GM18505 (cell line): ENCODE data around the gene PRSS56.

Experiments used
- ATAC-seq: cut with Tn5 transposase; IDR thresholded peaks from one replicate; pipeline ENCODE4 v1.9.1; 2021; ENCODE audit not compliant: unreplicated experiment
- POLR2A ChIP-seq: IDR thresholded peaks from 4 replicates; pipeline ENCODE4 v1.6.1; 2011; ENCODE audit warnings: borderline replicate concordance; ENCODE audit not compliant: insufficient read depth, insufficient read length; ENCODE audit errors: extremely low read depth

Gene PRSS56

DNA sequence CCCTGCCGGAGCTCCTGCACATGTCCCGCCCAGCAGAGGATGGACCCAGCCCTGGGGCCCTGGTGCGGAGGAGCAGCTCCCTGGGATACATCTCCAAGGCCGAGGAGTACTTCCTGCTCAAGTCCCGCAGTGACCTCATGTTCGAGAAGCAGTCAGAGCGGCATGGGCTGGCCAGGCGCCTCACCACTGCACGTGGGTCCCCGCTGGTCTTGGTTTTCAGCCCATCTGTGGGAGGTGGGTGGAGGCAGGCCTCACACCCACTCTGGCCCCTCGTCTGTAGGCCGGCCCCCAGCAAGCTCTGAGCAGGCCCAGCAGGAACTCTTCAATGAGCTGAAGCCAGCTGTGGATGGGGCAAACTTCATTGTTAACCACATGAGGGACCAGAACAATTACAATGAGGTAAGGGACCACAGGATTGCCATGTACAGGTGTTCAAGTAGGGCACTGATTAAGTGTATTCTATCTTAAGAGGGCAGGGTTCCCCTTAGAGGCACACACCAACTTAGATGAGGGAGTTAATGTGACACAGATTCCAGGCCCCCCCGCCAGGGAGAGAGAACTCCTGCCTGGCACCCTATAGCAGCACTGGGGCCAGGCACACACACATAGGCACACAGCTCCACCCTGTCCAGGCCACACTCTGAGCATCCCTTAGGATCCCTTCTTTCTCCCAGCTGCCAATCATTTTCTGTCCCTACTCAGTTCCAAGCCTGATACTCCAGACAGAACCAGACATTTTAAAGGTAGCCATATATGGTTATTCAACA, 13.9 kb downstream of the PRSS56 start:
- no peak for TF ChIP-seq POLR2A
- ATAC-seq, result no peak

DNA sequence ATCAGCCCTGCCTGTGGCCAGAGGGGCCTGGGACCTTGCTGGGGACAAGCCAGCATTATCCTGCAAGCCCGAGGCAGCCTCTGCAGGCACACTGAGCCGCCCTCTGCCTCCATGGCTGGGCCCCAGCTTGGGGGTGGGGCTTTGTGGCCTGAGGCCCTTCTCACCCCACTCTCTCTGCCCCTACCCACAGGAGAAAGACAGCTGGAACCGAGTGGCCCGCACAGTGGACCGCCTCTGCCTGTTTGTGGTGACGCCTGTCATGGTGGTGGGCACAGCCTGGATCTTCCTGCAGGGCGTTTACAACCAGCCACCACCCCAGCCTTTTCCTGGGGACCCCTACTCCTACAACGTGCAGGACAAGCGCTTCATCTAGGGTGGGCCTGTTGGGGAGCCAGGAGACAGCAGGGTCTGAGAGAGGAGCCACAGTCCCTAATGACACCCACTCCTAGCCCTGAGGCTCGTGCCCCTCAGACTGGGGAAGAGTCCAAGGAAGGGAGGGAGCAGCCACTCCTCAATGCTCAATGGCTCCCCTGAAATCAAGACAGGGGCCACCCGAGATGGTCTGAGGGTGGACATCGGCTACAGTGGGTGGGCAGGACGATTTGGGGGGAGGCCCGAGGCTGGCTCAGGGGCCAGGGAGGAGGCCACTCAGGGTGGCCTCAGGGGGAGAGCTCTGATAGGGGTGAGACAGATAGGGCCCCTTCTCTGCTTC, 14.9 kb downstream of the PRSS56 start:
- ATAC-seq, result no peak
- TF ChIP-seq POLR2A, result no peak

GRCh38 chr2:232535761-232536530, 15.8 kb downstream of the PRSS56 start:
- no peak for TF ChIP-seq POLR2A
- ATAC-seq, result no peak

- ATAC-seq, result no peak
- TF ChIP-seq POLR2A, result no peak
Measured at GRCh38 chr2:232537079-232537478, 16.9 kb downstream of the PRSS56 start.

DNA sequence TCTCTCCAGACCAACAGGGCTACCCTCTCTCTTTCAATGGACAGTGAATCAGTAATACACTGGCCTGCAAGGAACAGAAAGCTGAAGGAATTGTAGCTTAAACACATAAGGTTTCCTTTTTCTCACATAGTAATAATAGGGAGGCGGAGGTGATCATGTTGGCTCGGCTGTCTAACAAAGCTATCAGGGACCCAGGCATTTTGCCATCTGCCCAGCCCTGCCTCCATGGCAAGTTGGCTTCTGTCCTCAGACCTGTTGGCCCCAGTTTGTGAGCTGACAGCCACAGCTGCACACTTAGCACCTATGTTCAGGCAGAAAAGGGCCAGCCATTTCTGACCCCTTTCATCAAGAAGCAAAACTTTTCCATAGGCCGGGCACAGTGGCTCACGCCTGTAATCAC, 17.3 kb downstream of the PRSS56 start:
- ATAC-seq, result no peak
- no peak for TF ChIP-seq POLR2A

GRCh38 chr2:232538671-232539070, 18.5 kb downstream of the PRSS56 start:
- ATAC-seq, result no peak
- no peak for TF ChIP-seq POLR2A

DNA sequence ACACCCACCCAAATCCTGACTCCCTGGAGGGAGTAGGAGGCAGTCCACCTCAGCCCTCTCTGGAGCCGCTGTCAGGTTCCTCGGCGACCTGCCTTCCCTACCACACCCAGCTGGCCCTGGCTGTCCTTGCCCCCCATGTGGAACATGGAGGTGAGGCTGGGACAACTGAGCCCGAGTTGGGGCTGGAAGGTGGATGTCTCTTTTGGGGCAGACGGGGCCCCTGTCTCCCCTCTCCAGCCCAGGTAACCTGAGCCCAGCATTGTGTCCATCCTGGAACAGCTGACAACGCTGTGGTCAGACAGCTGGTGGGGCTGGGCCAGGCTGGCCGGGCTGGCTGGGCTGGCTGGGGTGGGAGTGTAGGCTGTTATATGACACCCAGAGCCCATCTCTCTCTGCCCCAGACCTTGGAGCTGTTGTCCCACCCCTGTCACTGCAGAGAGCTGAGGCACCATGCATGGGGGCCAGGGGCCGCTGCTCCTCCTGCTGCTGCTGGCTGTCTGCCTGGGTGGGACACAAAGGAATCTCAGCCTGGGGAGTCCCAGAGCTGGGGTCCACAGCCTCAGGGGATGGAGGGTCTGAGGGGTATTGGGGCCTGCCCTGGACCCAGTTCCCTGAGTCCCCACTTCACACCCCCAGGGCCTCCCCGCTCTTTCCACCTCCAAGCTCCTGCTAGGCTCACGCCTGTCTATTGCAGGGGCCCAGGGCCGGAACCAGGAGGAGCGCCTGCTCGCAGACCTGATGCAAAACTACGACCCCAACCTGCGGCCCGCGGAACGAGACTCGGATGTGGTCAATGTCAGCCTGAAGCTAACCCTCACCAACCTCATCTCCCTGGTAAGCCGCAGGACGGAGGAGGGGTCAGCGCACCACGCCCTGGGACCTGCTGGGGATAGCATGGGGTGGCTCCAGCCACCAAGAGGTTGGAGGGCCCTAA, 19.4 kb downstream of the PRSS56 start, which contains the start of gene CHRNG:
CHRNG (plus strand) TSS at position 395 of the 934 bp plus-strand sequence; CDS start at position 451, 56 bp downstream.
- ATAC-seq, result no peak
- no peak for TF ChIP-seq POLR2A

- ATAC-seq, result no peak
- no peak for TF ChIP-seq POLR2A
Measured at GRCh38 chr2:232540441-232541041, 20.4 kb downstream of the PRSS56 start.

DNA sequence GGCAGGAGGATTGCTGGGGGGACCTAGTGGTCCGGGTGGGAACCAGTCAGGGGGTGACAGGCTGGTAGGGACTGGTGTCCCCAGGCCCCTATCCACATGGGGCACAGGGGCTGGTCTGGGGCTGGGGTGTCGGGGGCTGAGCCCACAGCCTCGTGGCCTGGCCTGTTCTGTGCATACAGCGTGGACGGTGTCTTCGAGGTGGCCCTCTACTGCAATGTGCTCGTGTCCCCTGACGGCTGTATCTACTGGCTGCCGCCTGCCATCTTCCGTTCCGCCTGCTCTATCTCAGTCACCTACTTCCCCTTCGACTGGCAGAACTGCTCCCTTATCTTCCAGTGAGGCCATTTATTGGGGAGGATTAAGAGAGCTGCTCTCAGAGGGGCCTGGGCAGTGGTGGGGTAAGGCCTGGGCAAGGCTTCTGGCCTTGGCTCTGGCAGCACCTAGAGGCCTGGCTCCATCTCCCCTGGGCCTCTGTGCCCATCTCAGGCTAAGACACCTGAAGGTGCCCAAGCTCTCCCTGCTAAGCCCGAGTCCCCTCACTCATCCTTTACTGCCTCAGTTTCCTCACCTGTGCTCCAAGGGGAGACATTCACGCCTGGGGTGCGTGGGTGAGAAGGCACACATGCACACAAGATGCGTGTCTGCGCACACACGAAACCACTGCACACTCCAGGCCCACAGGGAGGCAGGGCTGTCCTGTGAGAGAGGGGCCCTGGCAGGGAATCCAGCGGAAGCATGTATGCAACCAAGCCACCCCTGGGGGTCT, 21.2 kb downstream of the PRSS56 start:
- no peak for ATAC-seq
- no peak for TF ChIP-seq POLR2A

GRCh38 chr2:232541961-232542714, 21.9 kb downstream of the PRSS56 start:
- no peak for ATAC-seq

More at GRCh38 chr2:232541961-232542714, 21.9 kb downstream of the PRSS56 start:
- TF ChIP-seq POLR2A, result no peak
